Measurements from ENCODE around the gene SPDYE11. TPM values are rescaled to one million over a fixed set of nuclear protein-coding genes. Genes with fewer than 3 reads are reported as not detected.

Gene SPDYE11, protein sequence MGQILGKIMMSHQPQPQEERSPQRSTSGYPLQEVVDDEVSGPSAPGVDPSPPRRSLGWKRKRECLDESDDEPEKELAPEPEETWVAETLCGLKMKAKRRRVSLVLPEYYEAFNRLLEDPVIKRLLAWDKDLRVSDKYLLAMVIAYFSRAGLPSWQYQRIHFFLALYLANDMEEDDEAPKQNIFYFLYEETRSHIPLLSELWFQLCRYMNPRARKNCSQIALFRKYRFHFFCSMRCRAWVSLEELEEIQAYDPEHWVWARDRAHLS
- 1.4 and 2.2 TPM in 2 replicates for polyA plus RNA-seq

DNA sequence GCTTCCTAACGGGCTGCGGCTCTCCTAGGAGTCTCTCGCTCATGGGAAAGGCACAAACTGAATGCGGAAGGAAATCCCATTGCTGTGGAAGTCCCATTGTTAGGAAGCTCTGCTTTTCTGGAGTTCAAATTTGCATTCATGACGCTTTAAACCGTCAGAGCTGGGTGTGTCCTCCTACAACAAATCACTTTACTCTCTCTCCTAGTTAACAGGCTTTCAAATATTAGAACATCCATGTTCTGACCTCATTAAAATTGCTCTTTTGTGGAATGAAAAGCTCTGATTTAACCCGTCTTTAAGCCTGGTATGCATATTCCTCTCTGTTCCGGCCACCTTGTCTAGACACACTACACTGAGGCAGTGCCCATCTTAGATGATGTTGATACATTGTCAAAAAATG, at the start of gene SPDYE11:
Gene SPDYE11 (minus strand): TSS at position 101 of the 400 bp plus-strand sequence. CDS start 1,800 bp downstream, outside the sequence.

DNA sequence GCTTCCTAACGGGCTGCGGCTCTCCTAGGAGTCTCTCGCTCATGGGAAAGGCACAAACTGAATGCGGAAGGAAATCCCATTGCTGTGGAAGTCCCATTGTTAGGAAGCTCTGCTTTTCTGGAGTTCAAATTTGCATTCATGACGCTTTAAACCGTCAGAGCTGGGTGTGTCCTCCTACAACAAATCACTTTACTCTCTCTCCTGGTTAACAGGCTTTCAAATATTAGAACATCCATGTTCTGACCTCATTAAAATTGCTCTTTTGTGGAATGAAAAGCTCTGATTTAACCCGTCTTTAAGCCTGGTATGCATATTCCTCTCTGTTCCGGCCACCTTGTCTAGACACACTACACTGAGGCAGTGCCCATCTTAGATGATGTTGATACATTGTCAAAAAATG, 28.2 kb upstream of the SPDYE11 start, which contains the start of gene SPDYE9:
Gene SPDYE9 (minus strand): TSS at position 101 of the 400 bp plus-strand sequence. CDS start 1,800 bp downstream, outside the sequence.

DNA sequence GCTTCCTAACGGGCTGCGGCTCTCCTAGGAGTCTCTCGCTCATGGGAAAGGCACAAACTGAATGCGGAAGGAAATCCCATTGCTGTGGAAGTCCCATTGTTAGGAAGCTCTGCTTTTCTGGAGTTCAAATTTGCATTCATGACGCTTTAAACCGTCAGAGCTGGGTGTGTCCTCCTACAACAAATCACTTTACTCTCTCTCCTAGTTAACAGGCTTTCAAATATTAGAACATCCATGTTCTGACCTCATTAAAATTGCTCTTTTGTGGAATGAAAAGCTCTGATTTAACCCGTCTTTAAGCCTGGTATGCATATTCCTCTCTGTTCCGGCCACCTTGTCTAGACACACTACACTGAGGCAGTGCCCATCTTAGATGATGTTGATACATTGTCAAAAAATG, 28.0 kb downstream of the SPDYE11 start, which contains the start of gene SPDYE8:
Gene SPDYE8 (minus strand): TSS at position 101 of the 400 bp plus-strand sequence. CDS start 1,800 bp downstream, outside the sequence.

Other genes with a start within 250 kb of the SPDYE11 start
- 2.0 and 2.5 TPM in 2 replicates for gene TYW1B, start 229.7 kb downstream of the SPDYE11 start, polyA plus RNA-seq
- 2.2 and 2.8 TPM in 2 replicates for gene POM121, start 132.8 kb downstream of the SPDYE11 start, polyA plus RNA-seq
- not detected in 2 replicates for gene TRIM74, start 88.4 kb downstream of the SPDYE11 start, polyA plus RNA-seq
- not detected in 2 replicates for gene SPDYE8, start 28.1 kb downstream of the SPDYE11 start, polyA plus RNA-seq
- 1.4 and 2.2 TPM in 2 replicates for gene SPDYE9, start 28.1 kb upstream of the SPDYE11 start, polyA plus RNA-seq

Measured in Purkinje cell (primary cell).